ENCODE results near the gene ZNF586.

DNA sequence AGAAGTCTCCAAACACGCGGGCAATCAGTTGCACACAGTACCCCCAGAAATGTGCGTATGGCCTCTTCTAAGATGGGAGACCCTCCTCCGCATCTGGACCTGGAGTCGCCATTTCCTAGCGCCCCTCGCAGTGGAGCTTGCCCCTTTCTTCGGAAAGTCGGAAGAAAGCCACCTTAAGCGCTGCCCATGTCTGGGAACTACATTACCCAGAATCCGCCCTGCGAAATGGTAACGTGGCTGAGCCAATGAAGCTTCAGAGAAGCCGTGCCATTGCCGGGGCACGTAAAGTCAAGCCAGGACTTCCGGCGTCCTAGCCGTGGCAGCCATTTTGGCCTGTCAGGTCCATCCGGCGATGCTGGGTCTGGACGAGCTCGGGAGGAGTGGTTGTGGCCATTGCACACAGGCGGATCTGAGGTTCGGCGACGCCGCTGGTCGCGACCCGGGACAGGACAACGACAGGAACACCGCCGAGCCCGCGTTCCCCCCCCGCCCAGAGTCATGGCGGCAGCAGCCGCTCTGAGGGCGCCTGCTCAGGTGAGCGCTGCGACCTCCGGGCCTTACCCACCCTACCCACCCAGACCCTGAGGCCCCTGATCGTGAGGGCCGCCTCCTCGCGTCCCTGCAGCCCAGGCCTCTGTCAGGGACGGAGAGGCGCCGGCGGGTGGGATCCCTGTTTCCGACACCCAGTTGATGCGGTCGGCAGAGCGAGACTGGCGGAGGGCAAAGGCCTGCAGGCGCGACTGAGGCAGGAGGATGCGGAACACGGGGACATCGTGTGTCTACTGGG is at the start of gene ZNF586:
- no peak for TF ChIP-seq ZNF274 (IDR thresholded peaks at IDR 0.05; ENCODE audit: low read depth, low read length)
- TF ChIP-seq YY1 (IDR thresholded peaks at IDR 0.05; ENCODE audit: insufficient read depth, insufficient read length): peak; percentile 86
- no peak for TF ChIP-seq SUZ12 (IDR thresholded peaks at IDR 0.05; ENCODE audit: extremely low read depth, insufficient read depth, insufficient read length)
